GM21360 (cell line): Measurements from ENCODE around the gene STIMATE.

Experiments
- ATAC-seq: cut with Tn5 transposase; IDR thresholded peaks from one replicate; pipeline ENCODE4 v1.9.1; 2021; ENCODE audit warnings: mild to moderate bottlenecking, moderate library complexity; ENCODE audit not compliant: unreplicated experiment

STIMATE gene

DNA sequence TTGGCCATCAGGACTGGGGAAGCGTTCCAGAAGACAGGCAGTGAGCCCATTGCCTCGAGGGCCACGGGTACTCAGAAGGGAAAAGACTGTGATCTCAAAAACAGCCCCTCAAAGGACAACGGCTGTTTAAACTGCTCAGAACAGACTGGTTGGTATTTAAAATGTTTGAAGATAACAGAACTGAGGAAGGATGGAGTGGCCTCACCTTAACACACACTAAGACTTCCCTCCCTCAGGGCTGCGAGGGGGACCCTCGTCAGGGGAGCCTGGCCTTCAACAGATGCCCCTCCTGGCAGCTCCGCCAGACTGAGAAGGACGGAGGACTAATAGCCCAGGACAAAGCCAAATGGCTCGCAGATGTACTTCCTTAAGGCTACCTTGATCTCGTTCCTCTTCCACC, 2.6 kb downstream of the STIMATE start:
- no peak for ATAC-seq

DNA sequence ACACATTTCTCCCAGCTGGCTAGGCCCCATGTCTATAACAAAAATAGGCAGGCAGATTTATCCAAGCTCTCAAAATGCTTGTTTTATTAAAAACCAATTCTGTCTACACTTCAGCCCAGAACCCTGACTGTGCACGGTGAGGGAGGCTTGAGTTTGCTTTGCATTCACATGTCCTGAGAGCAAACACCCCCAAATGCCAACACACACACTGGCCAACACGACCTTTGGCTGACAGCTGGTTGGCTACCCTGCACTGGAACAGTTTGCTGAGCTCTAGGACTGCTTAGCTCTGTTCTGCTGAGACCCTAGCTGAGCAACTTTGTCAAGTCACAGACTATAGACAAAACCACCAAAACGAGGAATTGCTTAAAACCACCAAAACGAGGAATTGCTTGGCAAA, 3.6 kb downstream of the STIMATE start:
- no peak for ATAC-seq

DNA sequence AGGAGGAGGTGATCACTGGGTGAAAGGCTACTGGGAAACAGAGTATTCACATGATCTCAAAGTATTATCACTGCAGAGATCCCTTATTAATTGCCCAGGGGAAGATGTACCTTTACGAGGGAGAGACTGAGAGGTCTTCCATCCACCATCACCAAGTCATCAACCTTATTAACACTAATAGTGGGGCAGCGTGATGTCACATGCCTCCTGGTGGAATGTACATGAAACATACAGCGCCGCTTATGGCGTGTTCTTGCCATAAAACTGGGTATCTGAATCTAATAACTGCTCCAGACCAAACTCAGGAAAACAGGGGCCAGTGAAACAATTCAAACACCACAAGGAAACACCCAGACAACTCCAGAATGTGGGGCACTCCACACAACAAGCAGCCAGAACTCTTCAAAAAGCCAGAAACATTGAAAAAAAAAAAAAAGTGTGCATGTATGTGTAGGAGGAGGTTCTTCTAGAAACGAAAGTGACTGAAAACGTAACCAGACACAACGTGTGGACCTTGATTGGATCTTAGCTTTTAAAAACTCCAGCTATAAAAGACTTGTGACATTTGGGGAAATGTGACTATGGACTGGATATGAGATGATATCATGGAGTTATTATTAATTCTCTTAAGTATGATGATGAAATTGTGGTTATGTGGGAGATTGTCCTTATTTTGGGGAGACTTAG, 4.6 kb downstream of the STIMATE start:
- ATAC-seq, result no peak

- ATAC-seq, result no peak
Measured at GRCh38 chr3:52892290-52892624, 5.1 kb downstream of the STIMATE start.

DNA sequence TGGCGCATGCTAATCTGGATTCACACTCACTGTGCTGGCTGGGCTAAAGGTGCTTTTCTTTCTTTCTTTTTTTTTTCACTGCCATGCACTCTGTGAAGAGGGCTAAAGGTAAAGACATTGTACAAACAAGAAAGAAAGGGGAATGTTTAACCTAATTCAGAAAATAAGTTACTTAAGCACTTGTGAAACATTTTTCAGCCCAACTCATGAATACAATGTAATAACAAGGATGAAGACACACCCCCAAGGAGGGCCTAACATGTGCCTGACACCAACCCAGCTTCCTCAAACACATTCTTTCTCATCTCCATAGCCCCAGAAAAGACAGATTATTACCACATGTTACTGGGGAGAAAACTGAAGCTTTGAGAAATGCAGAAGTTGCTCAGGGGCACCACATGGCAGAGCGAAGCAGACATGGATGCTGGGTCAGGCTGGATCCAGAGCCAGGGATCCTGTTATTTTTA, 5.7 kb downstream of the STIMATE start:
- ATAC-seq, result no peak

DNA sequence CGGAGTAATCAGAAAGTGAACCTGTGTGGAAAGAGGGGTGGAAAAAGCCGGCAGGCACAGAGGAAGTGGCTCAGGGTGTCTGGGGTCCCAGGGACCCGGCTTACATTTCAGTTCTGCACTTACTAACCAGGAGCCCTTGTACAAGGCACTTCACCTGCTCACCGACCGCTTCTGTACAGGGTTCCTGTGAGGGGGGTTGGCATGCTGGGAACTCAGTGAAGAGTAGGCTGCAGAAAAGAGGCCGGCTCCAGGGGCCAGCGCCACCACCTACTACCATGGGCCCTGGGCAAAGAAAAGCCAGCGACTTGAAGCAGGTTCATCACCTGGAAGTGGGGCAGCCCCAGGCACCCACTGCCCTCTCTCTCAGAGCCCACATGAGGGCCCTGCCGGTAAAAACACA, 6.2 kb downstream of the STIMATE start:
- ATAC-seq, result no peak

- no peak for ATAC-seq
Measured at GRCh38 chr3:52890735-52891134, 6.6 kb downstream of the STIMATE start.

DNA sequence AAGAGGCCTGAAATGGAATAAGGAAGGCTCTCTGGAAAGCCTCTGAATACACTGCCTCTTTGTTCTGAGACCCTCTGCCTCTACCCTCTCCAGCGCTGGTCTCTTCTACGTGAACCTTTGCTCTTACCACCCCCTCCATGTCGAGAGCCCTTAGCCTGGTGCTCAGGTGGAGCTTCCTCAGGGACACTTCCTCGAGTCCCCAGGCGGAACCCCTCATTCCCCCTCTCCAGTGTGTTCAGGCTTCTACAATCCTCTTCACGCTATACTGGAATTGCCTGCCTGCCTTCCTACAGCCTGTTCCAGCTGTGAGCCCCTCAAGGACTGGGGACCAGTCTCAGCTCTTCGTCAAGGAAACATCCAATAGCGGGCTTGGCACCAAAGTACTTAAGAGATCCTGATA, 7.4 kb downstream of the STIMATE start:
- ATAC-seq, result no peak

GRCh38 chr3:52887166-52887565, 10.2 kb downstream of the STIMATE start:
- ATAC-seq, result no peak

GRCh38 chr3:52886049-52886730, 11.2 kb downstream of the STIMATE start:
- ATAC-seq, result no peak

DNA sequence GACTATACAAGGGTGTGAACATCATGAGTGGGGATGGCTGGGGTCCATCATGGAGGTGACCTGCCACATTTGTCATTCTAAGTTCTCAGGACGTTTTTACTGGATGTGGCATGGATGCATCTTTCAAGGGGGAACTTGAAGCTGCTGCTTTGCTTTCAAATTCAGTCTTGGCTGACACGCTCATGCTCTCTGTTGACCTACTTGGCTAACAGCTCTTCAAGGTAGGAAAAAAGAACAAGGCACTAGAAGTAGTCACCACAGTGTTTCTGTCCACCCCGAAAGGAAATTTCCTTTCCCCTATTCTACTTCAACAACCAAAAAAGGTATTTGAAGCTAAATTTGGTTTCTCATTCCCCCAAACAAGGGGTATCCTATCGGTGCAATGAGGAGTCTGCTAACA, 15.0 kb downstream of the STIMATE start:
- ATAC-seq, result no peak

DNA sequence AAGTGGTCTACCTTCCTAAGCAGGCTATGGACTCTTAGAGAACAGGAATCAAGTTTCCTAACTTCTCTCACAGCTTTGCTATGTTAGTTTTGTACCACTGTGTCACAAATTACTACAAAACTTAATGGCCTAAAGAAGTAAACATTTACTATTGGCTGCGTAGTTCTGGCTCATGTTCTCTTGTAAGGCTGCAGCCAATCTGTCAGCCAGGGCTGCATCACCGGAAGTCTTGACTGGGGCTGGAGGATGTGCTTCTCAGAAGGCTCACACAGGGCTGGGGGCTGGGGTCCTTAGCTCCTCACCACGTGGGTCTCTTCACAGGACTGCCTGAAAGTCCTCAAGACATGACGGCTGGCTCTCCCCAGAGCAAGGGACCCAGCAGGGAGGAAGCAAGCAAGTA, 15.5 kb downstream of the STIMATE start:
- no peak for ATAC-seq

DNA sequence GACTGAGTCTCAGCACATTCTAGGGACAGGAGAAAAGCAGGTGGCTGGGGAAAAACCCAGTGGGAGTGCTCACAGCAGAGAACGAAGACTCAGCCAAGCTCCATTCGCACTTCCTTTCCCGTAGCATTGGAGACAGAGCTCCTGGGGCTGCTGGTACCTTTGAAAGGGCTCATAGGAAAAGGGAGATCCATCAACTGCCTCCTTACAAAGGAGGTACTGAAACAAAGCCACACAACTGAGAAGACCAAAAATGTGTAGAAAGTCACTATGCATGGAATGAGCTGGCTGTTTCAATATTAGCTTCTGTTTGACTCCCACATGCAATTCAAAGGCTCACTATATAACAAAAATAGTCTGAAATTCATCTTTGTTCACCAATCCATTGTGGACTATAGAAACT, 16.9 kb downstream of the STIMATE start:
- ATAC-seq, result peak; percentile 65

DNA sequence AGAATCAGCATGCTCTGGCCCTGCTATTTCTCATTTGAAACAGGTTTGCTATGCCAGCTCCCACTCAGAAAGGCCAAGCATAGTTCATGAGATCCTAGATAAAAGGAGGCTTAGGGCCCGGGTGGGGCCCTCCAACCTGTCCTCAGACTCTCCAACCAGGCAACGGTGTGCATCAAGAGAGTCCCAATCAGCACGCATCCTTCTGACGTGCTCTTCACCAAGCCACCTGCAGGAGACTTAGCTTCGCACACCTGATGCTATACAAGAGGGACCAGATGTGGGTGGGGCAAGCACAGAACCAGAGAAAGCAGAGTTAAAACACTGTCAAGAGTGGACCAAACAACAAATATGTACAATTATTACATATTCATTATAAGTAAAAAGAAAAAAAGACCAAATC, 17.3 kb downstream of the STIMATE start:
- ATAC-seq, result no peak

GRCh38 chr3:52879581-52879980, 17.8 kb downstream of the STIMATE start:
- ATAC-seq, result no peak

- no peak for ATAC-seq
Measured at GRCh38 chr3:52879090-52879489, 18.3 kb downstream of the STIMATE start.

GRCh38 chr3:52877085-52877484, 20.3 kb downstream of the STIMATE start:
- ATAC-seq, result no peak

GRCh38 chr3:52874864-52875587, 22.3 kb downstream of the STIMATE start:
- ATAC-seq, result no peak

- no peak for ATAC-seq
Measured at GRCh38 chr3:52874160-52874701, 23.1 kb downstream of the STIMATE start.

DNA sequence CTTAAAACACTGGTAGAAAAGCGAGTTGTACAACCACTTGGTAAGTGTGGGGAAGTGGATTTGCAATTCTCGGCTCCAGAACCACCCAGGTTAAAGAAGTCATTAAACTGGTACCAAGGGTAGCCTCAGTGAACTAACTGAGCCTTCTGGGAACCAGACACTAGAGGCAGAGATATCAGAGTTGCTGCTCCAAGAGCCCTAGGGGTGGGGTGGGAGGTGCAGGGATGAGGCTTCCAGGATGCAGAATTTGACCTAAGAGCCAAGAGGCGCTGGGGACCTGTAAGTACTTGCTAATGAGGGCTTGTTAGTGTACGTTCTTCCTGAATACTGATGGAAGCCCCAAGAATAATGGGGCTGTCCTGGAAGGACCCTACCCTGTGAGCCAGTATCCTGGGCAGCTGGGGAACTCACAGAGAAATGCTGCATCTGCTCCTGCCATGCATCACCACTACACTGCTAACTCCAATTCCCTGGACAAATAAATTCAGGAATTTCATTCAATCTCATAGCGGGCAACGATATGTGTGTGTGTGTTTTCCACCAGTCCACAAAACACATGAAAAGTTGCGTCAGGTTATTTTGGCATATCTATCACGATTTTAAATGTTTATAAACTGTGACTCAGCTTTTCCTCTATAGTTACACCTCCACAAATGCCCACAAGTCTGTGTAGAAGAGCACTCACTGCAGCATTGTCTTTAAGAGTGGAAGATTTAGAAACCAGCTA, 23.8 kb downstream of the STIMATE start:
- no peak for ATAC-seq

DNA sequence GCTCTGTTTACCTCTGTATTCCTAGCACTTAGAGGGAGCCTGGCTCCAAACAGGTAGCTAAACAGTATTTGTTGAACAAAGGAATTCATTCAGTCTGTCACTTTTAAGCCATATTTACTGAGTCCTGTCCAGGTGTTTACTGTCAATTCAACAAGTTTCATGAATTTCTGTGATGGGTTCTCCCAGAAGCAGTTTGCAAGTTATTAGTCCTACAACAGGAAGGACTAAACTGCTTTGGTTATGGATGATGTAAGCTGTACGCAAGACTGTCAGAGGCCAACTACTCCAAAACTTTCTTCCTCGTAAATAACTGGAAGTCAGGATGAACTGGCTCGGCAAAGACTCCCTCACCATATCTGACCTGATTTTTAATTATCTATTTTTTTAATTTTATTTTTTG, 25.1 kb downstream of the STIMATE start:
- ATAC-seq, result no peak
